IMR-90 (cell line): ENCODE measurements around the gene DOCK4. TPM values are rescaled to one million over a fixed set of nuclear protein-coding genes. Genes with fewer than 3 reads are reported as not detected.

ENCODE experiments used
- ATAC-seq: fragments of 200-7000 bp; cut with Tn5 transposase; 2 replicates; pipeline ENCODE4 v1.9.1; 2020; ENCODE audit warnings: low read depth, mild to moderate bottlenecking, moderate library complexity
- BruUV-seq: library from RNA; stranded (reverse); fragments of 400-500 nt; replicated peaks from 2 replicates; lab custom pipeline; 2021; lab: Mats Ljungman, UMichigan
- CTCF ChIA-PET: fragments of 300-600 bp; formaldehyde crosslinking; extraction: SDS; loops from one replicate; lab custom pipeline; 2021; ENCODE audit warnings: antibody characterized with exemption; lab: Yijun Ruan, JAX
- POLR2A ChIA-PET: fragments of 300-600 bp; sonication (Branson Sonifier 250); formaldehyde crosslinking; loops from one replicate; lab custom pipeline; 2022; ENCODE audit warnings: antibody characterized with exemption; ENCODE audit not compliant: unreplicated experiment; lab: Charles Lee
- DNase-seq: peaks from one replicate; pipeline ENCODE4 v3.0.0; 2013
- H2AFZ ChIP-seq: replicated peaks from 2 replicates; pipeline ENCODE3; 2013; ENCODE audit warnings: low read length, mild to moderate bottlenecking; ENCODE audit not compliant: poor library complexity
- H2AK5ac ChIP-seq: 2 replicates; pipeline ENCODE4 v1.6.1; 2013; ENCODE audit warnings: low read depth, low read length, inconsistent platforms
- H2AK9ac ChIP-seq: replicated peaks from 2 replicates; pipeline ENCODE3; 2013; ENCODE audit warnings: mild to moderate bottlenecking, low read depth, low read length, moderate library complexity; ENCODE audit not compliant: poor library complexity
- H2BK120ac ChIP-seq: 2 replicates; pipeline ENCODE4 v1.6.1; 2013; ENCODE audit warnings: low read depth, low read length, inconsistent platforms
- H2BK15ac ChIP-seq: 3 replicates; pipeline ENCODE4 v1.6.1; 2013; ENCODE audit warnings: low read depth, low read length, inconsistent platforms
- H2BK20ac ChIP-seq: 2 replicates; pipeline ENCODE4 v1.6.1; 2013; ENCODE audit warnings: low read depth, mild to moderate bottlenecking, inconsistent platforms, low read length, moderate library complexity
- H2BK5ac ChIP-seq: 2 replicates; pipeline ENCODE4 v1.6.1; 2013; ENCODE audit warnings: mild to moderate bottlenecking, low read depth, low read length, inconsistent platforms; ENCODE audit not compliant: poor library complexity, severe bottlenecking
- H3K14ac ChIP-seq: replicated peaks from 2 replicates; pipeline ENCODE4 v1.6.1; 2013; ENCODE audit warnings: low read depth, low read length, inconsistent platforms
- H3K18ac ChIP-seq: 2 replicates; pipeline ENCODE4 v1.6.1; 2013; ENCODE audit warnings: low read depth, low read length, control low read depth
- H3K23ac ChIP-seq: 2 replicates; pipeline ENCODE4 v1.6.1; 2013; ENCODE audit warnings: low read depth, low read length, inconsistent platforms
- H3K27ac ChIP-seq: 2 replicates; pipeline ENCODE4 v1.5.1; 2013; ENCODE audit warnings: mild to moderate bottlenecking, control low read depth, low read length; ENCODE audit not compliant: insufficient read depth
- H3K27me3 ChIP-seq: 2 replicates; pipeline ENCODE4 v1.6.1; 2013; ENCODE audit warnings: low read length; ENCODE audit not compliant: control insufficient read depth, insufficient read depth
- H3K36me3 ChIP-seq: 2 replicates; pipeline ENCODE4 v1.6.1; 2013; ENCODE audit warnings: low read length, mixed read lengths; ENCODE audit not compliant: control insufficient read depth, insufficient read depth
- H3K4ac ChIP-seq: 2 replicates; pipeline ENCODE4 v1.6.1; 2013; ENCODE audit warnings: low read depth, low read length, inconsistent platforms
- H3K4me1 ChIP-seq: 2 replicates; pipeline ENCODE4 v1.6.1; 2013; ENCODE audit warnings: low read length, mixed read lengths; ENCODE audit not compliant: control insufficient read depth, insufficient read depth
- H3K4me2 ChIP-seq: 2 replicates; pipeline ENCODE4 v1.6.1; 2013; ENCODE audit warnings: low read depth, mild to moderate bottlenecking, control low read depth, low read length, moderate library complexity
- H3K4me3 ChIP-seq: 2 replicates; pipeline ENCODE4 v1.5.1; 2013; ENCODE audit warnings: low read depth, mild to moderate bottlenecking, control low read depth, low read length, moderate library complexity; ENCODE audit not compliant: insufficient read depth
- H3K56ac ChIP-seq: 2 replicates; pipeline ENCODE4 v1.6.1; 2013; ENCODE audit warnings: low read length, inconsistent platforms; ENCODE audit not compliant: insufficient read depth; ENCODE audit errors: extremely low read depth
- H3K79me1 ChIP-seq, 2 experiments: 2 replicates each; pipeline ENCODE4 v1.6.1; 2013; ENCODE audit warnings: low read length in 2 of 2, inconsistent platforms in 1 of 2, low read depth in 1 of 2
- H3K9ac ChIP-seq: 2 replicates; pipeline ENCODE4 v1.6.1; 2013; ENCODE audit warnings: low read depth, low read length, control low read depth
- H3K9me1 ChIP-seq: 2 replicates; pipeline ENCODE4 v1.6.1; 2013; ENCODE audit warnings: low read length, inconsistent platforms; ENCODE audit not compliant: insufficient read depth
- H3K9me3 ChIP-seq: 2 replicates; pipeline ENCODE4 v1.6.1; 2013; ENCODE audit warnings: low read length; ENCODE audit not compliant: control insufficient read depth, insufficient read depth
- H4K20me1 ChIP-seq: 2 replicates; pipeline ENCODE4 v1.6.1; 2013; ENCODE audit warnings: low read length, inconsistent platforms; ENCODE audit not compliant: insufficient read depth
- H4K5ac ChIP-seq: 2 replicates; pipeline ENCODE4 v1.6.1; 2013; ENCODE audit warnings: mild to moderate bottlenecking, low read depth, low read length, control low read depth
- H4K8ac ChIP-seq, 2 experiments: 2 replicates each; pipeline ENCODE4 v1.6.1; 2013; ENCODE audit warnings: low read depth in 2 of 2, low read length in 2 of 2, control low read depth in 1 of 2, inconsistent platforms in 1 of 2
- H4K91ac ChIP-seq: 2 replicates; pipeline ENCODE4 v1.6.1; 2013; ENCODE audit warnings: low read depth, low read length, inconsistent platforms; ENCODE audit not compliant: insufficient read depth
- CEBPB ChIP-seq: IDR thresholded peaks from 2 replicates; pipeline ENCODE4 v1.6.1; 2012; ENCODE audit warnings: low read depth, low read length, improper control_type of control experiment
- CTCF ChIP-seq: conservative IDR thresholded peaks from 2 replicates; pipeline ENCODE4 v1.5.1; 2012; ENCODE audit warnings: mild to moderate bottlenecking, low read depth, low read length, improper control_type of control experiment
- MAFK ChIP-seq: IDR thresholded peaks from 2 replicates; pipeline ENCODE4 v1.6.1; 2012; ENCODE audit warnings: low read depth, low read length, improper control_type of control experiment
- MAZ ChIP-seq: IDR thresholded peaks from 2 replicates; pipeline ENCODE4 v1.6.1; 2012; ENCODE audit warnings: low read depth, mild to moderate bottlenecking, low read length, improper control_type of control experiment, moderate library complexity, borderline replicate concordance
- MXI1 ChIP-seq: IDR thresholded peaks from 2 replicates; pipeline ENCODE4 v1.6.1; 2012; ENCODE audit warnings: low read depth, mild to moderate bottlenecking, low read length, moderate library complexity, borderline replicate concordance
- RAD21 ChIP-seq: IDR thresholded peaks from 2 replicates; pipeline ENCODE4 v1.6.1; 2012; ENCODE audit warnings: low read length, improper control_type of control experiment
- RCOR1 ChIP-seq: IDR thresholded peaks from 2 replicates; pipeline ENCODE4 v1.6.1; 2012; ENCODE audit warnings: mild to moderate bottlenecking, low read length, improper control_type of control experiment; ENCODE audit not compliant: insufficient replicate concordance
- RFX5 ChIP-seq: IDR thresholded peaks from 2 replicates; pipeline ENCODE4 v1.8.0; 2012; ENCODE audit warnings: low read depth, mild to moderate bottlenecking, low read length, moderate library complexity
- SMC3 ChIP-seq: fragments of 150-350 bp; IDR thresholded peaks from 2 replicates; pipeline ENCODE4 v1.6.1; 2016; ENCODE audit warnings: low read depth, mild to moderate bottlenecking, antibody characterized with exemption, low read length, moderate library complexity
- WGBS, 2 experiments: methylation state at CpG; one replicate each; pipeline versions ENCODE4 v1.1.5 to v1.1.7; 2013; ENCODE audit warnings: missing lambda C conversion rate in 2 of 2; ENCODE audit not compliant: insufficient read length in 1 of 2; ENCODE audit errors: extremely low coverage in 2 of 2; 5-methylcytosine and 5-hydroxymethylcytosine counted together
- dilution Hi-C: fragments of 300-500 bp; cut with HindIII; formaldehyde crosslinking; loops from one replicate; pipeline ENCODE4 v1.14.3; 2018; ENCODE audit warnings: low sequenced_read_pairs; ENCODE audit not compliant: unreplicated experiment
- in situ Hi-C: fragments of 300-500 bp; cut with MboI; formaldehyde crosslinking; loops from 3 replicates; pipeline ENCODE4 v1.14.3; 2019; ENCODE audit warnings: low sequenced_read_pairs, inconsistent platforms, mixed read lengths
- intact Hi-C: fragments of 100-400 bp; cut with micrococcal nuclease; formaldehyde crosslinking; loops from 2 replicates; pipeline ENCODE4 v1.10.0; 2022
- polyA plus RNA-seq, 3 experiments: library from polyadenylated mRNA; depleted of rRNA; stranded (reverse); fragments of >200 nt; gene quantifications; 2 replicates each; pipeline ENCODE4 v1.2.3, GENCODE V29; 2012; ENCODE audit warnings: low replicate concordance in 1 of 3
- total RNA-seq: library from RNA; depleted of rRNA; stranded (reverse); fragments of >200 nt; gene quantifications from 2 replicates; pipeline ENCODE4 v1.2.3, GENCODE V29; 2012

Gene DOCK4
- total and polyA plus RNA-seq, 2 of the 4 experiments (the other 2 are of a cell fraction) = 4.4 to 12.2 TPM

GRCh38 chr7:112038353-112038752 is 167.8 kb downstream of the DOCK4 start:
- Histone ChIP-seq H3K9me1 (no peaks in the 10 kb centered on the region), H2AK9ac (no peak overlapping the region), H3K14ac (no peak overlapping the region), H3K4me2 (no peak overlapping the region), H4K5ac (no peak overlapping the region), H3K23ac (no peak overlapping the region), H3K27me3 (no peaks in the 10 kb centered on the region), H3K79me1 (no peaks in the 10 kb centered on the region), H2BK120ac (no peak overlapping the region), H2BK20ac (no peak overlapping the region), H3K9ac (no peak overlapping the region), H2AFZ (no peak overlapping the region), H3K56ac (no peak overlapping the region), H3K36me3 (no peaks in the 10 kb centered on the region), H2AK5ac (no peak overlapping the region), H3K18ac (no peak overlapping the region), H2BK15ac (no peak overlapping the region), H4K91ac (no peak overlapping the region; the same call in 1 of the 2 replicates), H3K9me3 (no peaks in the 10 kb centered on the region), H3K27ac (no peak overlapping the region), H3K4me3 (no peak overlapping the region), H2BK5ac (no peak overlapping the region), H4K8ac (no peak overlapping the region), H4K20me1 (no peaks in the 10 kb centered on the region), H3K4ac (no peak overlapping the region), H3K4me1 (peaks cover 6% of the 10 kb centered on the region)
- DNase-seq (no peak), ATAC-seq (no peak)
- CTCF ChIA-PET = no interaction called here
- no CpG with 5 or more reads among the region's 1 CpG for WGBS, 2 experiments
- BruUV-seq = no TSS peak
- POLR2A ChIA-PET = no interaction called here
- no peak for TF ChIP-seq CTCF
- TF ChIP-seq CEBPB = no peak
- no peak for TF ChIP-seq MXI1
- TF ChIP-seq MAZ = no peak
- no peak for TF ChIP-seq MAFK
- no peak for TF ChIP-seq SMC3
- TF ChIP-seq RCOR1 = no peak
- no peak for TF ChIP-seq RFX5
- TF ChIP-seq RAD21 = no peak
- intact Hi-C loops (loop anchor here (5.0 kb wide), 1 partner anchor 41 kb away; no protein-coding TSS in a partner anchor), in situ Hi-C loops (no loop called here), dilution Hi-C loops (no loop called here)
